GM18508 (cell line): ENCODE data around the gene RELB.

Experiments
- ATAC-seq: cut with Tn5 transposase; IDR thresholded peaks from one replicate; pipeline ENCODE4 v1.9.1; 2021; ENCODE audit warnings: moderate number of reproducible peaks; ENCODE audit not compliant: insufficient read depth, unreplicated experiment

The RELB gene

GRCh38 chr19:45019187-45019586 is 17.9 kb downstream of the RELB start:
- no peak for ATAC-seq

- ATAC-seq = no peak
Observed at GRCh38 chr19:45020071-45020470, 18.8 kb downstream of the RELB start.

GRCh38 chr19:45021971-45022370 is 20.7 kb downstream of the RELB start:
- ATAC-seq = no peak

- ATAC-seq = no peak
Observed at GRCh38 chr19:45023048-45023447, 21.8 kb downstream of the RELB start.

- no peak for ATAC-seq
Observed at GRCh38 chr19:45025264-45025663, 24.0 kb downstream of the RELB start.

GRCh38 chr19:45027371-45027770 is 26.1 kb downstream of the RELB start:
- ATAC-seq = no peak

- no peak for ATAC-seq
Observed at GRCh38 chr19:45030825-45031224, 29.6 kb downstream of the RELB start.

- ATAC-seq = no peak
Observed at GRCh38 chr19:45032421-45032820, 31.2 kb downstream of the RELB start.

- ATAC-seq = no peak
Observed at GRCh38 chr19:45035755-45036154, 34.5 kb downstream of the RELB start.

GRCh38 chr19:45037393-45038169 is 36.3 kb downstream of the RELB start:
- no peak for ATAC-seq

GRCh38 chr19:45038931-45039893 is 37.9 kb downstream of the RELB start, which contains the start of gene CLASRP:
TSS of gene CLASRP (plus strand) at chr19:45039045. CDS start at chr19:45040213, 1,168 bp downstream.
- ATAC-seq = no peak

GRCh38 chr19:45040059-45040771 is 39.0 kb downstream of the RELB start:
- ATAC-seq = no peak

- ATAC-seq = no peak
Observed at GRCh38 chr19:45041125-45041524, 39.9 kb downstream of the RELB start.

GRCh38 chr19:45045671-45046353 is 44.5 kb downstream of the RELB start:
- no peak for ATAC-seq

- ATAC-seq = no peak
Observed at GRCh38 chr19:45046355-45046754, 45.1 kb downstream of the RELB start.

GRCh38 chr19:45047188-45047797 is 46.0 kb downstream of the RELB start:
- ATAC-seq = no peak

- ATAC-seq = no peak
Observed at GRCh38 chr19:45049073-45049736, 47.9 kb downstream of the RELB start.

- ATAC-seq = no peak
Observed at GRCh38 chr19:45050036-45050435, 48.8 kb downstream of the RELB start.

GRCh38 chr19:45051929-45052579 is 50.8 kb downstream of the RELB start:
- ATAC-seq = no peak
